Loucy (cell line): ENCODE results near the gene RPL38.

ENCODE experiments used
- CTCF ChIP-seq: fragments of 200-600 bp; sonication (generic); conservative IDR thresholded peaks from 2 replicates; pipeline ENCODE4 v1.5.1; 2014; ENCODE audit warnings: mild to moderate bottlenecking, antibody characterized with exemption, low read length
- EZH2phosphoT487 ChIP-seq: fragments of 200-600 bp; IDR thresholded peaks from 2 replicates; pipeline ENCODE4 v1.6.1; 2018; ENCODE audit warnings: antibody characterized with exemption, mild to moderate bottlenecking, moderate library complexity, borderline replicate concordance

GRCh38 chr17:74244128-74244527, 40.6 kb downstream of the RPL38 start:
- TF ChIP-seq CTCF (no peak), EZH2phosphoT487 (no peak)
